IMR-90 (cell line): Measurements from ENCODE around the gene DSE.

Experiments used
- CEBPB ChIP-seq: IDR thresholded peaks from 2 replicates; pipeline ENCODE4 v1.6.1; 2012; ENCODE audit warnings: low read depth, low read length, improper control_type of control experiment
- CHD1 ChIP-seq: IDR thresholded peaks from 2 replicates; pipeline ENCODE4 v1.6.1; 2012; ENCODE audit warnings: low read depth, low read length, improper control_type of control experiment
- FOS ChIP-seq: fragments of 150-350 bp; IDR thresholded peaks from 2 replicates; pipeline ENCODE4 v1.6.1; 2016; ENCODE audit warnings: low read depth, low read length
- MAFK ChIP-seq: IDR thresholded peaks from 2 replicates; pipeline ENCODE4 v1.6.1; 2012; ENCODE audit warnings: low read depth, low read length, improper control_type of control experiment
- MXI1 ChIP-seq: IDR thresholded peaks from 2 replicates; pipeline ENCODE4 v1.6.1; 2012; ENCODE audit warnings: low read depth, mild to moderate bottlenecking, low read length, moderate library complexity, borderline replicate concordance
- POLR2A ChIP-seq: IDR thresholded peaks from 2 replicates; pipeline ENCODE4 v1.6.1; 2012; ENCODE audit warnings: mild to moderate bottlenecking, low read depth, low read length
- RAD21 ChIP-seq: IDR thresholded peaks from 2 replicates; pipeline ENCODE4 v1.6.1; 2012; ENCODE audit warnings: low read length, improper control_type of control experiment
- RCOR1 ChIP-seq: IDR thresholded peaks from 2 replicates; pipeline ENCODE4 v1.6.1; 2012; ENCODE audit warnings: mild to moderate bottlenecking, low read length, improper control_type of control experiment; ENCODE audit not compliant: insufficient replicate concordance
- RFX5 ChIP-seq: IDR thresholded peaks from 2 replicates; pipeline ENCODE4 v1.8.0; 2012; ENCODE audit warnings: low read depth, mild to moderate bottlenecking, low read length, moderate library complexity
- SMC3 ChIP-seq: fragments of 150-350 bp; IDR thresholded peaks from 2 replicates; pipeline ENCODE4 v1.6.1; 2016; ENCODE audit warnings: low read depth, mild to moderate bottlenecking, antibody characterized with exemption, low read length, moderate library complexity
- TF ChIP-seq, protein P1 (sequence below): conservative IDR thresholded peaks from 2 replicates; pipeline ENCODE4 v1.5.1; 2012; ENCODE audit warnings: mild to moderate bottlenecking, low read depth, low read length, improper control_type of control experiment
- TF ChIP-seq, protein P2 (sequence below): fragments of 150-350 bp; IDR thresholded peaks from 2 replicates; pipeline ENCODE4 v1.6.1; 2016; ENCODE audit warnings: low read depth, mild to moderate bottlenecking, low read length, moderate library complexity, borderline replicate concordance
- TF ChIP-seq, protein P3 (sequence below): fragments of 150-350 bp; IDR thresholded peaks from 2 replicates; pipeline ENCODE4 v1.6.1; 2017; ENCODE audit warnings: mild to moderate bottlenecking, antibody characterized with exemption, low read length, low read depth

DNA sequence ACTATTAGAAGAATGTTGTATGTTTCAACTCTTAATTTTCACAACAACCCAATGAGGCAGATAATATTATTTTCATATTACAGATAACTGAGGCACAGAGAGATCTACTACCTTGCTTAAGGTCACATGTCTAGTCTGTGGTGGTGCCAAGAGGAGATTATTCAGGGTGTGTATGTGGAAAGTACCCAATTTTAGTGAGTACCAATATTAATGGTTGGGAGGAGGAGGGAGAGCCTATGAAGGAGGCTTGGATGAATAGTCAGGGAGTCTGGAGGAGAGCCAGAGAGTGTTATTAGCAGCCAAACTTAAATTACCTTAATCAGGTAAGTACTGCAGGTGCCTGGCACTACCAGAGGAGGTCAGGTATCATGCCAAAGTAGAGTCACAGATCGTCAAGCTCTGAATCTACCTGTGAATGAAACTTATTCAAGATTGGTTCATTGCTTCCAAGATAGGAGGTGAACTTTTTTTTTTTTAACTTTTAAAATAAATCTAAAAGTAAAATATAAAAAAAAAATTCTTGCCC is 79.5 kb downstream of the DSE start:
- no peak for TF ChIP-seq POLR2A
- TF ChIP-seq, protein P1, sequence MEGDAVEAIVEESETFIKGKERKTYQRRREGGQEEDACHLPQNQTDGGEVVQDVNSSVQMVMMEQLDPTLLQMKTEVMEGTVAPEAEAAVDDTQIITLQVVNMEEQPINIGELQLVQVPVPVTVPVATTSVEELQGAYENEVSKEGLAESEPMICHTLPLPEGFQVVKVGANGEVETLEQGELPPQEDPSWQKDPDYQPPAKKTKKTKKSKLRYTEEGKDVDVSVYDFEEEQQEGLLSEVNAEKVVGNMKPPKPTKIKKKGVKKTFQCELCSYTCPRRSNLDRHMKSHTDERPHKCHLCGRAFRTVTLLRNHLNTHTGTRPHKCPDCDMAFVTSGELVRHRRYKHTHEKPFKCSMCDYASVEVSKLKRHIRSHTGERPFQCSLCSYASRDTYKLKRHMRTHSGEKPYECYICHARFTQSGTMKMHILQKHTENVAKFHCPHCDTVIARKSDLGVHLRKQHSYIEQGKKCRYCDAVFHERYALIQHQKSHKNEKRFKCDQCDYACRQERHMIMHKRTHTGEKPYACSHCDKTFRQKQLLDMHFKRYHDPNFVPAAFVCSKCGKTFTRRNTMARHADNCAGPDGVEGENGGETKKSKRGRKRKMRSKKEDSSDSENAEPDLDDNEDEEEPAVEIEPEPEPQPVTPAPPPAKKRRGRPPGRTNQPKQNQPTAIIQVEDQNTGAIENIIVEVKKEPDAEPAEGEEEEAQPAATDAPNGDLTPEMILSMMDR = no peak
- TF ChIP-seq CHD1 = no peak
- TF ChIP-seq CEBPB = no peak
- TF ChIP-seq RCOR1 = no peak
- TF ChIP-seq MXI1 = no peak
- no peak for TF ChIP-seq RAD21
- TF ChIP-seq, protein P2, sequence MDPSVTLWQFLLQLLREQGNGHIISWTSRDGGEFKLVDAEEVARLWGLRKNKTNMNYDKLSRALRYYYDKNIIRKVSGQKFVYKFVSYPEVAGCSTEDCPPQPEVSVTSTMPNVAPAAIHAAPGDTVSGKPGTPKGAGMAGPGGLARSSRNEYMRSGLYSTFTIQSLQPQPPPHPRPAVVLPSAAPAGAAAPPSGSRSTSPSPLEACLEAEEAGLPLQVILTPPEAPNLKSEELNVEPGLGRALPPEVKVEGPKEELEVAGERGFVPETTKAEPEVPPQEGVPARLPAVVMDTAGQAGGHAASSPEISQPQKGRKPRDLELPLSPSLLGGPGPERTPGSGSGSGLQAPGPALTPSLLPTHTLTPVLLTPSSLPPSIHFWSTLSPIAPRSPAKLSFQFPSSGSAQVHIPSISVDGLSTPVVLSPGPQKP = no peak
- TF ChIP-seq SMC3 = no peak
- TF ChIP-seq, protein P3, sequence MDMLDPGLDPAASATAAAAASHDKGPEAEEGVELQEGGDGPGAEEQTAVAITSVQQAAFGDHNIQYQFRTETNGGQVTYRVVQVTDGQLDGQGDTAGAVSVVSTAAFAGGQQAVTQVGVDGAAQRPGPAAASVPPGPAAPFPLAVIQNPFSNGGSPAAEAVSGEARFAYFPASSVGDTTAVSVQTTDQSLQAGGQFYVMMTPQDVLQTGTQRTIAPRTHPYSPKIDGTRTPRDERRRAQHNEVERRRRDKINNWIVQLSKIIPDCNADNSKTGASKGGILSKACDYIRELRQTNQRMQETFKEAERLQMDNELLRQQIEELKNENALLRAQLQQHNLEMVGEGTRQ = no peak
- TF ChIP-seq MAFK = no peak
- no peak for TF ChIP-seq RFX5
- TF ChIP-seq FOS = no peak
